Measurements from ENCODE around the gene GIPC1.
"Not testable (repeated sequence)": the region's sequence is repeated elsewhere in the genome, so short reads cannot be mapped to it uniquely, and the experiment has no call there.

GIPC1 gene

DNA sequence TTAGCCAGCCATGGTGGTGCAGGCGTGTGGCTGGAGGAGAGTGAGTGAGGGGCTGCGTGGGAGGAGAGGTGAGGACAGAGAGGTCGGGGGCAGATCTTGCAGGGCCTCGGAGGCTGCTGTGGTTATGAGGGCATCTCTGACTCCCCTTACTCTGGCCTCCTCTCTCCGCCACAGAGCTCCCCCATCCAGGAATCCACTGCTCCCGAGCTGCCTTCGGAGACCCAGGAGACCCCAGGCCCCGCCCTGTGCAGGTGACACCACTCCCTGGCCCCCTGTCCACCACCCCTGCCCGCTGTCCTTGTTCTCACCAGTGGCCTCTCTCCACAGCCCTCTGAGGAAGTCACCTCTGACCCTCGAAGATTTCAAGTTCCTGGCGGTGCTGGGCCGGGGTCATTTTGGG lies 28.5 kb downstream of the GIPC1 start:
- DNase-seq = no peak

DNA sequence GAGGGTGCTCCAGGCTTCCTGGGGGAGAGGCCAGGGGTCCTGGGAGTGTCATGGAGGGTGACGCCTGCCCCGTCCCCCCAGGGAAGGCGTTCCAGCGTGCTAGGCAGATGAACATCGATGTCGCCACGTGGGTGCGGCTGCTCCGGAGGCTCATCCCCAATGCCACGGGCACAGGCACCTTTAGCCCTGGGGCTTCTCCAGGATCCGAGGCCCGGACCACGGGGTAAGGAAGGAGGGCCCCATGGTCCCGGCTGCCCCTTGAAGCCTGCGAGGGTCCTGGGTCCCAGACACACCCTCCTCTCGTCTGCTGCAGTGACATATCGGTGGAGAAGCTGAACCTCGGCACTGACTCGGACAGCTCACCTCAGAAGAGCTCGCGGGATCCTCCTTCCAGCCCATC lies 32.2 kb downstream of the GIPC1 start:
- DNase-seq = no peak

DNA sequence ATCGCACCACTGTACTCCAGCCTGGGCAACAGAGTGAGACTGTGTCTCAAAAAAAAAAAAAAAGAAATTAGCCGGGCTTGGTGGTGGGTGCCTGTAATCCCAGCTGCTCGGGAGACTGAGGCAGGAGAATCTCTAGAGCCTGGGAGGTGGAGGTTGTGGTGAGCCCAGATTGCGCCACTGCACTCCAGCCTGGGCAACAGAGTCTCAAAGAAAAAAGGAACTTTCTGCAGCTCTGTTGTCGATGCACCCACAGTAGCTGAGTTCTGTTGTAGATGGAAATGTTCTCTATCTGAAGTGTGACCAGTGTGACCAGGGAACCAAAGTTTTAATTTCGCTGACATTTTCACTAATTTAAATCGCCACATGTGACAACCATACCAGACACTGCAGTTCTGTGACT lies 33.5 kb downstream of the GIPC1 start:
- not testable (repeated sequence) for DNase-seq

DNA sequence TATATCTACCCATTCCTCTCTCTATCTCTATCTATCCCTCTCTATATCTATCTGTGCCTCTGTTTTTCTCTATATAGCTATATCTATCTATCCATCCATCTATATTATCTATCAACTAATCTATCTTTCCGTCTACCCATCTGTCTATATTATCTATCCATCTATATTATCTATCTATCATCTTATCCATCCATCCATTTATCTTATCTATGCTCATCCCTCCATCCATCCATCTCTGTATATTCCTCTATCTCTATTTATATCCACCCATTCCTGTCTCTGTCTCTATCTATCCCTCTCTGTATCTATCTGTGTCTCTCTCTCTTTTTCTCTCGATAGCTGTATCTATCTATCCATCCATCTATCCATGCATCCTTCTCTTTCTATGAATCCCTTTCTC lies 35.0 kb downstream of the GIPC1 start:
- no peak for DNase-seq

DNA sequence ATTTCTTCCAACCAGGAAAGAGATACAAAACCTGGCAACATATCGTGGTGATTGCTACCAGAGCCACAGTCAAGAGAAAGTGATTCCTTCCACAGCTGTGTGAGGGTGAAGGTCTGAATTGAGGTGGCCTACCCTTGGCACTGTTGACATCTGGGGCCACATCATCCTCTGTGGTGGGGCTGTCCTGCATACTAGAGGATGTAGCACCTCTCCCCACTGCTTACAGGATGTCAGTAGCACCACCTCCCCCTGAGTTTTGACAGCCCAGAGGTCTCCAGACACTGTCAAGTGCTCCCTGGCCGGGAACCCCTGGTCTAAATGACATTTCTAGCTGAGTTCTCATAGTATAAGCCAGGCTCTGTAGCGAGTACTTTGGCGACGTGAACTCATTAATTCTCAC lies 36.2 kb downstream of the GIPC1 start:
- no peak for DNase-seq

DNA sequence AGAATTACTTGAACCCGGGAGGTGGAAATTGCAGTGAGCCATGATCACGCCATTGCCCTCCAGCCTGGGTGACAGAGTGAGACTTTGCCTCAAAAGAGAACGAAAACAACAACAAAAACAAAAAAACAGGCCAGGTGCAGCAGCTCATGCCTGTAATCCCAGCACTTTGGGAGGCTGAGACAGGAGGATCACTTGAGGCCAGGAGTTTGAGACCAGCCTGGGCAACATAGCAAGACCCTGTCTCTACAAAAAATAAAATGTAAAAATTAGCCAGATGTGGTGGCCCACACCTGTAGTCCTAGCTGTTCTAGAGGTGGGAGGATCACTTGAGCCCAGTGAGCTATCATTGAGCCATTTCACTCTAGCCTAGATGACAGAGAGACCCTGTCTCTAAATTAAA lies 43.6 kb downstream of the GIPC1 start:
- DNase-seq = not testable (repeated sequence)

DNA sequence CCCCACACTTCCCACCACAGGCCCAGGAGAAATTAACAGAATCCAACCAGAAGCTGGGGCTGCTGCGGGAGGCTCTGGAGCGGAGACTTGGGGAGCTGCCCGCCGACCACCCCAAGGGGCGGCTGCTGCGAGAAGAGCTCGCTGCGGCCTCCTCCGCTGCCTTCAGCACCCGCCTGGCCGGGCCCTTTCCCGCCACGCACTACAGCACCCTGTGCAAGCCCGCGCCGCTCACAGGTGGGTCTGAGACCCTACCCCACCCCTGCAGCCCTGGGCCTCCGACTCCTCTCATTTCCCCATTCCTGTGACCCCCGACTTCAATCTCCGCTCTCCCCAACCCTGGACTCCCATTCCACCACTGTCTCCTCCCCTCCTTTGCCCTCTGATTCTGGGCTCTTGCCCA lies 45.1 kb downstream of the GIPC1 start:
- DNase-seq = no peak

DNA sequence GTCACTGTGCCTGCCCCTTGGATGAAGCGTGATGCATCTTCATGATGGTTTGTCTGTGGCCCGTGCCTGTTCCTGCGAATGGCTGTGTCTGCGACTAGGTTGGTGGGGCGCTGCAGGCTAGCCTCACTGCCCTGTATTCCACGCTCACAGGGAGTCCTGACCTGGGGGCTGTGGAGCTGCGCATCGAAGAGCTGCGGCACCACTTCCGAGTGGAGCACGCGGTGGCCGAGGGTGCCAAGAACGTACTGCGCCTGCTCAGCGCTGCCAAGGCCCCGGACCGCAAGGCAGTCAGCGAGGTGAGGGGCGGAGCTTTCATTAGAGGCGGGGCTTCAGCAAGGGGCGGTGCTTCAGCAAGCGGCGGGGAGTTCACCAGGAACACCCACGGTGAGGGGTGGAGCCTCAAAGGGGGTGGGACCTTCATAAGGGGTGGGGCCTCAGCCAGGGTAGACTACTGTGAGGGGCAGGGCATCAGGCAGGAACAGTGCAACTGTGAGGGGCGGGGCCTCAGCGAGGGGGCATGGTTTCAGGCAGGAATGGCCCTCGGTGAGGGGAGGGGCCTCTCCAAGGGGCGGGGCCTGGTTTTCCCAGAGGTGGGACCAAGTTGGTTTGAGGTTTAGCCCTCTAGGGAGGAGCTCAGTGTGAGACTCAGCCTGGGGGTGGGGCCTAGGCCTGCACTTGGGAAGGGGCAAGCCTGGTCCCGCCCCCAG lies 45.6 kb downstream of the GIPC1 start:
- peak in 1 of 2 experiments; percentile 44 for DNase-seq

DNA sequence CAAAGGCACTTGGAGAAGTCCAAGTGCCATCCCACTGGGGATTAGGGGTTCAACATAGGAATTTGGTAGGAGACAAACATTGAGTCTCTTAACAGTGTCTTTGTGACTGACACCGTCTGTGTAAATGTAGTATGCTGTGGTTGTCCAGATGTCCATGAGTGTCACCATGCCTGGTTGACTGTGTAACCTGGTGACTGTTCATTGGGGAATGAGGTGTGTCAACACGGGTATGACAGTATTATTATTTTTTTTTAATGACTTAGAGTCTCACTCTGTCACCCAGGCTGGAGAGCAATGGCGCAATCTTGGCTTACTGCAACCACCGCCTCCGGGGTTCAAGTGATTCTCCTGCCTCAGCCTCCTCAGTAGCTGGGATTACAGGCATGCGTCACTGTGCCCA lies 46.6 kb downstream of the GIPC1 start:
- DNase-seq = no peak

DNA sequence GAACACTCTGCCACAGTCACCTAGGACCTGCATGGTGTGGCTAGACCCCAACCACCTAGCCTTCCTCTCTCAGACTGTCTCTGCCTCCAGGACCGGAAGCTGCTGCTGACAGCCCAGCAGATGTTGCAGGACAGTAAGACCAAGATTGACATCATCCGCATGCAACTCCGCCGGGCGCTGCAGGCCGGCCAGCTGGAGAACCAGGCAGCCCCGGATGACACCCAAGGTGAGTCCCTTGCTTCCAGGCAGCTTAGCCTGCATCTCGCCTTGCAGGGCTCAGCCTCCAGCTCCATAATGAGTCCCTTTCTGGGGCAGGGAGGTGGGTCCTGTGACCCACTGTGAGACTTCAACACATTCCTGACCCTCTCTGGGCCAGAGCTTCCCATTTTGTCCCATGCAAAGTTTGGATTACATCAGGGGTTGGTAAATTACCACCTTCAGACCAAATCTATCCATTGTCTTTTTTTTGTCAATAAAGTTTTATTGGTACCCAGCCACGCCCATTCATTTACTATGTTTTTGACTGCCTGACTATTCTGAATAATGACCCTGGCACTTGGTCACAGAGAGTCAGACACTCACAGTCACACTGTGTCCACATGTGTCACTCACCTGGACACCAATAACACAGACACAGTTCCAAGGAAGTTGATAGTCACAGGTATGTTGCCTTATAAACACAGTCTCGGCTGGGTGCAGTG lies 49.4 kb downstream of the GIPC1 start:
- DNase-seq = no peak

DNA sequence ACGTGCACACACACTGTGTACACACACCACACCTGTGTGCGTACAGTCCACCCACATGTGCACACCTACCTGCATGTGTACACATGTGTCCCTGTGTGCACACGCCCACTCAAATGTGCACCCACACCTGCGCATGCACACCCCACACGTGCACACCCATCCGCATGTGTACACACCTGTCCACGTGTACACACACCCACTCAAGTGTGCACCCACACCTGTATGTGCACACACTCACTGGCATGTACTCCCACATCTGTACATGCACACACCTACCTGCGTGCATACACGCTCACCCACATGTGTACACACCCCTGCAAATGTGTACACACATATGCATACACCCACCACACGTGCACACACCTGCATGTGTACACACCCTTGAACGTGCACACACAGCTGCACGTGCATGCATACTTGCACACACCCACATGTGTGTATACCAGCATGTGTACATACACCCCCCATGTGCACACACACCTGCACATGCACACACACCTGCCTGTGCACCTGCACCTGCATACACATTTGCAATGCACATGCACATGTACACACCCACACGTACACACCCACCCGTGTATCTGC lies 52.2 kb downstream of the GIPC1 start:
- DNase-seq = no peak

DNA sequence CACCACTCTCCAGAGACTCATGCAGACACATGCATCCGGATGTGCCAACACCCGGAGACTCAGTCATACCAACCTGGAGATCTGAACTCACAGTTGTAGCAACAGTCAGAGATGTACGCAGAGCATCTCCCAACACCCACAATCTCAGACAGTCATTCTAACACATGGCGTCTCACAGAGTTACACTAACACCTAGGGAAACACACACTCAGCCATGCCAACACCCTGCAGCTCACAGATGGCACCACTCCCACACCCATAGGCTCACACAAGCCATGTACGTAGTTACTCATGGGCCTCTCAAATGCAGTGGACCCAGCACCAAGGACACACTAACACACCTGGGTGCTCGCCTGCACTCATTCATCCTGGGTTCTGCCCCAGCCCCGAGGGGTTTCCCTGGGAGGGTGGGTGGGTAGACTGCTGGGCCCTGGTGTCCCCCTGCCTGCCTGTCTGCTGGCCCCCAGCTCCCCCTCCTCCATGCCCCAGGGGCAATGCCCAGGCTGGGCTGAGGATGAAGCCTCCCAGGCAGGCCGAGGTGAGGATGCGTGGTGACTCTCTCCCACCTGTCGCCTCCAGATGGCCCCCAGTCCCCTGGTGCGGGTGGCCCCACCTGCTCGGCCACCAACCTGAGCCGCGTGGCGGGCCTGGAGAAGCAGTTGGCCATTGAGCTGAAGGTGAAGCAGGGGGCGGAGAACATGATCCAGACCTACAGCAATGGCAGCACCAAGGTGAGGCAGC lies 52.9 kb downstream of the GIPC1 start:
- no peak for DNase-seq

DNA sequence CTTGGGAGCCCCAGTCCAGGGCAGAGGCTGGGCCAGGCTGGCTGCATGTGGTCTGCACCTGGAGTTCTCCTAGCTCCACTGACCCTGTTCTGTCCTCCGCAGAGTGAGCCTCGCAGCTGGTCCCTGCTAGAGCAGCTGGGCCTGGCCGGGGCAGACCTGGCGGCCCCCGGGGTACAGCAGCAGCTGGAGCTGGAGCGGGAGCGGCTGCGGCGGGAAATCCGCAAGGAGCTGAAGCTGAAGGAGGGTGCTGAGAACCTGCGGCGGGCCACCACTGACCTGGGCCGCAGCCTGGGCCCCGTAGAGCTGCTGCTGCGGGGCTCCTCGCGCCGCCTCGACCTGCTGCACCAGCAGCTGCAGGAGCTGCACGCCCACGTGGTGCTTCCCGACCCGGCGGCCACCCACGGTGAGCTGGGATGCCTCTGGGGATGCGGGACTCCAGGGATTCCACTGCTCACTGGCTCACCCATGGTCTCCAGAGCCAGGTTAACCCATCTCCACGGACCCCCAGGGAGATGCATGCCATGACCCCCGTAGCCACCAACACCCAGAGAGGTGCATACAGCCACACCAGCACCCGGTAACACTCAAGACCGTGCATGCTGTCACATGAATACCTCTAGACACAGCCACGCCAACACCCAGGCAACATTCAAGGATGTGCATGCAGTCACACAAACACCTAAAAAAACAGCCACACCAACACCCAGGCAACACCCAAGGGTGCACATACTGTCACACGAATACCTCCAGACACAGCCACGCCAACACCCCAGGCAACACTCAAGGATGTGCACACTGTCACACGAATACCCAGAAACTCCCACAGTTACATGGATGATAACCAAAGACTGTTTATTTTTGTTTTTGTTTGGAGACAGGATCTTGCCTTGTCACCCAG lies 54.6 kb downstream of the GIPC1 start:
- no peak for DNase-seq

DNA sequence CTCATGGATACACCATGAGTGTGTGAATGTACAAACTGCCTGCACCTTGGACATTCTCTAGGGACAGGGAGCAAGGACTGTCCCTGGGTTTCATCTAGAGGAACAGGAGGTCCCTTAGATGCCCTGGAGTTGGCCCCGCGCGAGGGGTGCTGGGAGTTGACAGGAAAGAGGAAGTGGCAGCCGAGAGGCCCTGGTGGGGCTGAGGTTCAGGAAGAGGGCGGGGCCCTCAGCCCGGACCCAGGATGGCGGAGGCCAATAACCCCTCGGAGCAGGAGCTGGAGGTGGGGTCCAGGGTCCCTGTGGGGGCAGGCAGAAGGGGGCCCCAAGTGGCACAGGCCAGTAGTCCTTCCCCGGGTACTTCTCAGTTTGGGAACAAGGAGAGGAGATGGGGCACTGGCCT lies 55.9 kb downstream of the GIPC1 start:
- DNase-seq = no peak

DNA sequence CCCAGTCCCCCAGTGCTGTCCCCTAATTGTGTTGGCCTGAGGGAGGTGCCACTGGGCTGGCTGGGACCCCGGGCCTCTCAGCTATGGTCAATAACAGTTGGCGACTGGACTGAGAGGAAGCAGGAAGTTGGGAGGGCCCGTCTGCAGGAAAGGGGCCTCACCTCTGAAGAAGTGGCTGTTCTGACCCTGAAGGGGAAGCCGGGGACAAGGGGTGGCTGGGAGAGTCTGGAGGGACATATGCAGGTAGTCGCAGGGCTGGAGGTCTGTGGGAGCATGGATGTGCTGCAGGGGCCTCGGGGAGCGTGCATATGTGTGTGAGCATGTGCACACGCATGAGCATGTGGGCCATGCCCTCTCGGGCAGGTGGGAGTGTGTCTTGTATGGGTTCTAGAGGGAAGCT lies 56.9 kb downstream of the GIPC1 start:
- no peak for DNase-seq

DNA sequence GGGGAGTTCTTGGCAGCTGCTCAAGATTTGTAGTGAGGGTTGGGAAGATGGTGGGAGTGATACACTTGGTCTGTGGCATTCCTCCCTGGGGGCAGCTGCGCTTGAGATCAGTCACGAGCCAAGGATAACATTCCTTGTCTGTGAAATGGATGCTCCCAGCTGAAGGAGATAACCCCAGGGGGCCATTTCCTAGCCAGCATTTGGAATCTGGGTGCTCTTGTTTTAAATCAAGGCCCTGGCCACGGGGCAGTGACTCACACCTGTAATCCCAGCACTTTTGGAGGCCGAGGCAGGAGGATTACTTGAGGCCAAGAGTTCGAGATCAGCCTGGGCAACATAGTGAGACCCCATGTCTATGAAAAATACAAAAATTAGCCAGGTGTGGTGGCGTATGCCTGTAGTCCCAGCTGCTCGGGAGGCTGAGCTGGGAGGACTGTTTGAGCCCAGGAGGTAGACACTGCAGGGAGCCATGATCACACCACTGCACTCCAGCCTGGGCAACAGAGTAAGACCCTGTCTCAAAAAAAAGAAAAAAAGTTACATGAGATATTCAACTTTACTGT lies 58.3 kb downstream of the GIPC1 start:
- no peak for DNase-seq

DNA sequence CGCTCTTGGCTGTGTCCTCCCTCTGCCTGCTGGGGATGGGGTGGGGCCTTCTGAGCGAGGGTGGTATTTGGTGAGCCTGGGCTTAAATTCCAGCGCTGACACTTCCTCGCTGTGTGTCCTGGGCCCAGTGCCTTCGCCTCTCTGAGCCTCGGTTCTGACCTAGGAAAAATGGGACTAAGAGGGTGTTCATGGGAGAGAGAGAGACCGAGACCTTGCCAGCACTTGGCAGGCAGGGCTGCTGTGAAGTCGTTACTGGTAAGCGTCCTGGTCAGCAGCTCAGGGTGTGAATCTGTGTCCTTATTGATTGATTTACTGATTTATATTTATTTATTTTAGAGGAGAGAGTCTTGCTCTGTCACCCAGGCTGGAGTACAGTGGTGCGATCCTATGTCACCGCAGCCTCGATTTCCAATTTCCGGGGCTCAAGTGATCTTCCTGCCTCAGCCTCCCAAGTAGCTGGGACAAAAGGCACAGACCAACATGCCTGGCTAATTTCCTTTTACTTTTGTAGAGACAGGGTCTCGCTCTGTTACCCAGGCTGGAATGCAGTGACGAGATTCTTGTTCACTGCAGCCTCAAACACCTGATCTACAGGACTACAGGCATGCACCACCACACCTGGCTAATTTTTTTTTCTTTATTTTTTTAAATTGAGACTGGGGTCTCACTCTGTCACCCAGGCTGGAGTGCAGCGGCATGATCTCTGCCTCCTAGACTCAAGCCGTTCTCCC lies 60.4 kb downstream of the GIPC1 start:
- DNase-seq = no peak

DNA sequence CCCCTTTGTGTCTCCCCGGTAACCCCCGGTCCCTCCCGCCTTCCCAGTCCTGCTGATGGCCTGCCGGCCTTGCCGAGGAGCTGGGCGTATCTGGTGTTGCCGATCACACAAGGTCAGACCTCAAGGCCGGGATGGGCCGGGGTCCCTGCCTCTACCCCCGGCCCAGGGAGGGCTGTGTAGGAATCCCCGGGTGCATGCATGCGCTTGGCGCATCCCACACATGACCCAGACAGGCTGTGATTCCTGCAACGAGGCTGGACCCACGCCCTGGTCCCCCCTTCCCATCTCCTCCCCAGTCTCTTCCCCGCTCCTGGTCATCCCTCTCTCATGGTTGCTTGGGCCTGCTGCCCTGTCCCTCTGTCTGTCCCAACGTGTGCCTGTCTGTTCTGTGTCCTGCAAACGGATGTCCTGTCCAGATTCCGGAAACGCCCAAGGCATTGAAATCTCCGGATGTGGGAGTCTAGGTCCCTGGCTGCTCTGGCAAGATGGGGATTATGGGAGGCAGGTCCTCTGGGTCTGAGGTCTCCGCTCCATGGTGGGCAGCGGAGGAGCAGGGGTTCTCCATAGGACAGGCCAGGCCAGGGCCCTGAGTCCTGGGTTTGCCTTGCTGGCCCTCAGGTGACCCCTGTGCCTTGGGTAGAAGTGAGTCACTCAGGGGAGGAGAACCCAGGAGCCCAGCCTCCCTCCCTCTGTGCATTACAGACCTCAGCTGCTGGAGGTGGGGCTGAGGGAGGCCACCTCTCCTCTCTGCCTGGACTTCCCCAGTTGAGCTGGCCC lies 61.2 kb downstream of the GIPC1 start:
- no peak for DNase-seq

DNA sequence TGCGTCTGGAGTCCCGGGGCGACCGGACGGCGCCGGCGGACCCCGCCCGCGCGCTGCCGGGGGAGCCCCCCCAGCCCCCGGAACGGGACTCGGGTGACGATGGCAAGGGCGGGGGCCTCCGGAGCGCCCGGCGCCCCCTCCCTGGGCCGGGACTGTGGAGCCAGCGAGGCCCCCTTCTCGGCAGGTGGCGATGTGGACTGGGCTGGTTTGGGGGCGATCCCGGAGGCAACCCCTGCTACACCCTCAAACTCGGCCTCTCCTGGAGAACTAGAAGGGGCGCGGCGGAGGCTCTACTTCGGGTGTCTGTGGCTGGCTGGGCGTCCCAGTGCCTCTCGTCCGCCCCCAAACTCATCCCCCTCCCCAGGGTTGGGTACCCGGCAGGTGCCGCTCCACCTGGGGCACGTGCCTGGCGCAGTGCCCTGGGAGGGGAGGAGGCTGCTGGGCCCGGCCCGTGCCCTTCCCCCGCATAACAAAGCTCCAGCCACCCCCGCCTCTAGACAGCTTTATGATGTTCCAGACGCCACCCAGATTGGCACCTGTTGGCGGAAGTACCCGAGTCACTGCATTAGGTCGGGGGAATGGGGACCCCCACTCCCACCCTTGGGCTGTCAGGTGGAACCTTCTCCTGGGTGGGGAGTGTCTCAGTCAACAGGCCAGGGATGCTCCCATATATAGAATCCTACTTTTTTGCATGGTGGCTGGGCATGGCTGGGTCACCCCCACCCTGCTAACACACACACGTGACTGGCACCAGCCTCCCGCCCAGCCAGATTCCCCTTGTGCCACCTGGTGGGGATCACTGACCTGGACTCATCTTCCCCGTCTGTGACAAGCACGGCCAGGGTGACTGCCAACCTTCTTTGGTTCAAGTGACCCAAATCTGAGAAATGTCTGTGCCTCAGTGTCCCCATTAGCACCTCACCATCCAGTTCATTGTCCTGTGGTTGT lies 62.1 kb downstream of the GIPC1 start:
- DNase-seq = no peak

Data from NCI-H446 (cell line).